Duodenal mucosa (tissue), 2 donors: ENCODE results near the gene UNC13C.

Source experiments
- H3K27ac ChIP-seq: one replicate; pipeline ENCODE4 v1.7.0; 2013; ENCODE audit warnings: low read depth, low read length
- H3K27me3 ChIP-seq, 2 donors: one replicate each; pipeline ENCODE4 v1.7.0; 2013; ENCODE audit warnings: low read length in 2 of 2, control low read depth in 1 of 2; ENCODE audit not compliant: insufficient read depth in 2 of 2, control insufficient read depth in 1 of 2
- H3K36me3 ChIP-seq, 2 donors: one replicate each; pipeline ENCODE4 v1.7.0; 2013; ENCODE audit warnings: low read length in 2 of 2, control low read depth in 1 of 2; ENCODE audit not compliant: insufficient read depth in 2 of 2, control insufficient read depth in 1 of 2
- H3K4me1 ChIP-seq, 2 donors: one replicate each; pipeline ENCODE4 v1.7.0; 2013; ENCODE audit warnings: low read length in 2 of 2, control low read depth in 1 of 2; ENCODE audit not compliant: insufficient read depth in 2 of 2, control insufficient read depth in 1 of 2
- H3K4me3 ChIP-seq, 2 donors: one replicate each; pipeline ENCODE4 v1.7.0; 2013; ENCODE audit warnings: low read length in 2 of 2, low read depth in 1 of 2
- H3K9ac ChIP-seq, 2 donors: one replicate each; pipeline ENCODE4 v1.7.0; 2013; ENCODE audit warnings: low read length in 2 of 2, low read depth in 1 of 2
- H3K9me3 ChIP-seq, 2 donors: one replicate each; pipeline ENCODE4 v1.7.0; 2013; ENCODE audit warnings: low read length in 2 of 2, control low read depth in 1 of 2; ENCODE audit not compliant: control insufficient read depth in 1 of 2

Gene UNC13C

DNA sequence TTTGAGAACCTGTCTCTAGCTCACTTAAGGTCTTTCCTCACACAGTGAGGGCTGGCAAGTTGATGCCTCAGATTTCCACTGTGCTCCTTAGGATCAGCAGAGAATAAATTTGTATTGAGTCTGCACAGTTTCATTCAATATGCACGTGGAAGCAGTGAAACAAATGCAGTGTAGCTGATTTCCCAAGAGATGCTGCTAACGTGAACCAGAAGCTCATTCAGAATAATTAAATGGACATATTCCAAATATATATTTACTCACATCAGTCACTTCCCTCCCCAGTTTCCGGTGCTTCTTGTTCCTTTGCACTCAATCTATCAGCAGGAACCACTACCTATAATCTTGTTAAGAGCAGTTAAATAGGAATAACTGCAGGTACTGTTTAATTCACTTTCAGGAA is 86.1 kb downstream of the UNC13C start:
- H3K9me3 ChIP-seq: no peaks in the 10 kb centered on the region
- H3K27ac ChIP-seq: no peak overlapping the region
- no peak overlapping the region for H3K9ac ChIP-seq
- no peaks in the 10 kb centered on the region for H3K36me3 ChIP-seq
- H3K4me3 ChIP-seq: no peak overlapping the region
- no peaks in the 10 kb centered on the region for H3K4me1 ChIP-seq
- H3K27me3 ChIP-seq: no peaks in the 10 kb centered on the region

DNA sequence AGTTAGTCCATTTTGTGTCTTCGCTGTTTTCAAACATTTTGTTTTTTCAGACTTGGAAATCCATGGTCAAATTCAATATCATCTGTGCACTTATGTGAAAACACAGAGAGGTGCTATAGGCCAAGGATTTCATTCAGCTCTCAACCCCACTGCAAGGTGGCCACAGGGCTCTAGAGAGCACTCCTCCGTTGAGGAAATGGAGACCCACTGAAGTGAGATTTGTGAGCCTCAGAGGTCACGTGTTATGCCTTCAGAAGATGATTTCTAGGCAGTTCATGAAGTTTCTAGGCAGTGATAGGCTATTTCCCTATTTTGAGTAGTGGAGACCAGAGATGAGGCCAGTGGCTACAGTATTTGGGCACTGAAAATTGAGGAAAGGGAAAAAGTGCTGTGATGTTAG is 88.2 kb downstream of the UNC13C start:
- Histone ChIP-seq H3K9me3 (no peaks in the 10 kb centered on the region), H3K9ac (no peak overlapping the region), H3K36me3 (no peaks in the 10 kb centered on the region), H3K27ac (no peak overlapping the region), H3K27me3 (no peaks in the 10 kb centered on the region), H3K4me3 (no peak overlapping the region), H3K4me1 (no peaks in the 10 kb centered on the region)

GRCh38 chr15:54082836-54083492 is 104.7 kb downstream of the UNC13C start:
- Histone ChIP-seq H3K9me3 (no peaks in the 10 kb centered on the region), H3K36me3 (no peaks in the 10 kb centered on the region), H3K9ac (no peak overlapping the region), H3K27me3 (no peaks in the 10 kb centered on the region), H3K4me1 (no peaks in the 10 kb centered on the region), H3K4me3 (no peak overlapping the region), H3K27ac (no peak overlapping the region)

GRCh38 chr15:54083501-54083900 is 105.3 kb downstream of the UNC13C start:
- no peak overlapping the region for H3K4me3 ChIP-seq
- no peaks in the 10 kb centered on the region for H3K36me3 ChIP-seq
- no peak overlapping the region for H3K27ac ChIP-seq
- no peaks in the 10 kb centered on the region for H3K9me3 ChIP-seq
- no peaks in the 10 kb centered on the region for H3K4me1 ChIP-seq
- no peak overlapping the region for H3K9ac ChIP-seq
- H3K27me3 ChIP-seq: no peaks in the 10 kb centered on the region

GRCh38 chr15:54083991-54084390 is 105.8 kb downstream of the UNC13C start:
- Histone ChIP-seq H3K9me3 (no peaks in the 10 kb centered on the region), H3K36me3 (no peaks in the 10 kb centered on the region), H3K27ac (no peak overlapping the region), H3K27me3 (no peaks in the 10 kb centered on the region), H3K4me1 (no peaks in the 10 kb centered on the region), H3K9ac (no peak overlapping the region), H3K4me3 (no peak overlapping the region)

DNA sequence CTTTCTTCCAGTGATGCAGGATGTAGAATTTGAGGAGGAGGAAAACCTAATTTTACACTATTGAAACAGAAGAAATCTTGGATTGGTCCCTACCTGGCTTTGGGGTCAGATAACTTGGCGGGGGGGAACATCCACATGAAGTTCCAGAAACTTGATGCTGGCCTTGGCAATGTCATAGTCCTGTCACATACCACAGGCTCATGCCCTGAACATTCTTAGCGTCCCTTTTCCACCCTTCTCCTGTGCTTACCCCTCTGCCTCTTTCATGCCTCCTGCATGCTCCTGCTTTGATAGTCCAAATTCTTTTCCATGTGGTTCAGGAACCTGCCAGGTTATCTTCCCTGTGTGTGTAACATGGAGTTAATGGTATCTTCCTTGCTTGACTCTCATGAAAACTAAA is 110.6 kb downstream of the UNC13C start:
- Histone ChIP-seq H3K4me1 (no peaks in the 10 kb centered on the region), H3K27me3 (no peaks in the 10 kb centered on the region), H3K4me3 (no peak overlapping the region), H3K36me3 (no peaks in the 10 kb centered on the region), H3K27ac (no peak overlapping the region), H3K9me3 (no peaks in the 10 kb centered on the region), H3K9ac (no peak overlapping the region)

GRCh38 chr15:54089776-54090175 is 111.5 kb downstream of the UNC13C start:
- H3K4me1 ChIP-seq: no peaks in the 10 kb centered on the region
- no peaks in the 10 kb centered on the region for H3K36me3 ChIP-seq
- H3K27me3 ChIP-seq: no peaks in the 10 kb centered on the region
- no peak overlapping the region for H3K4me3 ChIP-seq
- no peak overlapping the region for H3K27ac ChIP-seq
- no peaks in the 10 kb centered on the region for H3K9me3 ChIP-seq
- no peak overlapping the region for H3K9ac ChIP-seq

GRCh38 chr15:54091651-54092050 is 113.4 kb downstream of the UNC13C start:
- Histone ChIP-seq H3K9ac (no peak overlapping the region), H3K27me3 (no peaks in the 10 kb centered on the region), H3K4me3 (no peak overlapping the region), H3K4me1 (no peaks in the 10 kb centered on the region), H3K9me3 (no peaks in the 10 kb centered on the region), H3K27ac (no peak overlapping the region), H3K36me3 (no peaks in the 10 kb centered on the region)

DNA sequence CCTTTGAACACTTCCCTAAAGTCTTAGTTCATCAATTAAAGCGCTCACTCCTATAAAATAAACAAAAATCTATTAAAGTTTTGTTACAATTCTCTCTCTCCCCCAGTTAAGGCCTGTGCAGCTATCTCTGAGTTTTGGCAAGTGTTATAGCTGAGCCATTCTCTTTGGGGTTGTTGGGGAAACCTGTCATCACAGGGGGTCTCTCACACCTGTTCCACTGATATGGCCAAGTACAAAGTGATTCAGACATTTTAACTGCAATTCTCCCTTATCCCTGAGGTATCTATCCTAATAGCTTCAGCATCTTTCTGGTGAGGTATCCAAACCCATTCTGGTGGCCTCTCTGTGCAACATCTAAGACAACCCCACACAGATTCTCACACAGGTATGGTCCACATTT is 116.4 kb downstream of the UNC13C start:
- H3K4me1 ChIP-seq: no peaks in the 10 kb centered on the region

DNA sequence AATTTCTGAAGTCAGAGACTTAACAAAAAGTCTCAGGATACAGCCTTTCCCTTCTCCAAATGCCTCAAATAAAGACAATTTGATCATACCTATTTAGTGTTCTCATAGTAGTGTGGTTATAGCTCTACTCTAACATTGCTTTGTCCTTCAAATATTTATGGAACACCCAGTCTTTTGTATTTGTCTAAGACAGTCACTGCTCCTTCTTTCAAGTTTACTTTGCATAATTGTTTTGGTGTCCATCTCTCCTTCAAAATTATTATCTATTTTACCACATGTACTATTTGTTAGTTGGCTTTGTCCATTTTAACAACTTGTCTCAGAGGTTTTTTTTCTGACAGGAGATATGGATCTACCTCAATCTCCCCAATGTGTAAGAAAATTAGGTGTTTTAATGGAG is 118.8 kb downstream of the UNC13C start:
- no peaks in the 10 kb centered on the region for H3K9me3 ChIP-seq
- H3K36me3 ChIP-seq: no peaks in the 10 kb centered on the region
- H3K9ac ChIP-seq: no peak overlapping the region
- H3K27ac ChIP-seq: no peak overlapping the region
- no peak overlapping the region for H3K4me3 ChIP-seq
- no peaks in the 10 kb centered on the region for H3K4me1 ChIP-seq
- no peaks in the 10 kb centered on the region for H3K27me3 ChIP-seq

More for the DNA sequence above, 116.4 kb downstream of the UNC13C start:
- no peak overlapping the region for H3K9ac ChIP-seq
- no peaks in the 10 kb centered on the region for H3K36me3 ChIP-seq
- no peaks in the 10 kb centered on the region for H3K9me3 ChIP-seq
- H3K4me3 ChIP-seq: no peak overlapping the region
- H3K27ac ChIP-seq: no peak overlapping the region
- H3K27me3 ChIP-seq: no peaks in the 10 kb centered on the region

GRCh38 chr15:54099010-54099409 is 120.8 kb downstream of the UNC13C start:
- no peak overlapping the region for H3K9ac ChIP-seq
- no peak overlapping the region for H3K27ac ChIP-seq
- no peaks in the 10 kb centered on the region for H3K27me3 ChIP-seq
- no peak overlapping the region for H3K4me3 ChIP-seq
- H3K9me3 ChIP-seq: no peaks in the 10 kb centered on the region
- no peaks in the 10 kb centered on the region for H3K36me3 ChIP-seq
- no peaks in the 10 kb centered on the region for H3K4me1 ChIP-seq
